Stimulated activated CD4-positive, alpha-beta T cell treated with anti-CD3 and anti-CD28 coated beads, Interleukin-2, amount 100 ng/mL, for 4 hours (primary cell): ENCODE measurements around the gene PEX7.
"Not testable (repeated sequence)": the region's sequence is repeated elsewhere in the genome, so short reads cannot be mapped to it uniquely, and the experiment has no call there.

ENCODE experiments used
- DNase-seq: peaks from one replicate; pipeline ENCODE4 v3.0.0-alpha.2; 2020; ENCODE audit warnings: low read depth

Gene PEX7

GRCh38 chr6:136822376-136823127, at the start of gene PEX7:
TSS of gene PEX7 (plus strand) at chr6:136822592. CDS start at chr6:136822666, 74 bp downstream.
- DNase-seq = peak; percentile 81

- DNase-seq = no peak
These were observed 49.5 kb upstream of the PEX7 start for GRCh38 chr6:136772685-136773472.

GRCh38 chr6:136773473-136773796, 49.0 kb upstream of the PEX7 start:
- DNase-seq = no peak

- no peak for DNase-seq
These were observed 48.0 kb upstream of the PEX7 start for GRCh38 chr6:136774228-136775041.

GRCh38 chr6:136775081-136775480, 47.3 kb upstream of the PEX7 start:
- DNase-seq = no peak

GRCh38 chr6:136775548-136775947, 46.8 kb upstream of the PEX7 start:
- DNase-seq = no peak

- DNase-seq = no peak
These were observed 44.7 kb upstream of the PEX7 start for GRCh38 chr6:136777651-136778050.

- DNase-seq = no peak
These were observed 42.7 kb upstream of the PEX7 start for GRCh38 chr6:136779682-136780081.

- no peak for DNase-seq
These were observed 41.4 kb upstream of the PEX7 start for GRCh38 chr6:136780972-136781371.

- DNase-seq = no peak
These were observed 40.2 kb upstream of the PEX7 start for GRCh38 chr6:136782021-136782770.

GRCh38 chr6:136783021-136783420, 39.4 kb upstream of the PEX7 start:
- DNase-seq = no peak

GRCh38 chr6:136783495-136784270, 38.7 kb upstream of the PEX7 start:
- DNase-seq = no peak

- no peak for DNase-seq
These were observed 38.1 kb upstream of the PEX7 start for GRCh38 chr6:136784271-136784664.

GRCh38 chr6:136784910-136785746, 37.3 kb upstream of the PEX7 start:
- peak; percentile 28 for DNase-seq

- DNase-seq = no peak
These were observed 35.7 kb upstream of the PEX7 start for GRCh38 chr6:136786658-136787057.

GRCh38 chr6:136787726-136788068, 34.7 kb upstream of the PEX7 start:
- no peak for DNase-seq

- DNase-seq = no peak
These were observed 34.1 kb upstream of the PEX7 start for GRCh38 chr6:136788069-136788902.

- DNase-seq = not testable (repeated sequence)
These were observed 33.0 kb upstream of the PEX7 start for GRCh38 chr6:136789440-136789839.
